ENCODE results near the gene FERD3L. TPM values are rescaled to one million over a fixed set of nuclear protein-coding genes. Genes with fewer than 3 reads are reported as not detected.

The FERD3L gene
- total and polyA plus RNA-seq, 2 of the 13 experiments (the other 11 are each of a cell fraction or from before 2014, with no cell fraction given) = not detected

- Histone ChIP-seq H4K20me1 (ENCODE audit: insufficient read depth, low read length) (no peaks in the 10 kb centered on the region), H3K4me2 (ENCODE audit: low read depth, low read length) (no peak overlapping the region), H3K4me3 (replicated peaks in 1 of 3; ENCODE audit: insufficient read depth in 1 of 3, low read depth in 2 of 3, low read length in 3 of 3) (no peak overlapping the region), H3K9me3 (ENCODE audit: low read length) (no peaks in the 10 kb centered on the region), H3K27me3 (ENCODE audit: control insufficient read depth in 1 of 2, insufficient read depth in 2 of 2, low read length in 2 of 2) (0 out of 5 replicates have a peak, but pooled peaks cover 0 to 9% of the 10 kb centered on the region in 2 experiments), H2AFZ (ENCODE audit: low read length) (no peak overlapping the region), H3K79me2 (ENCODE audit: insufficient read depth, low read length) (no peaks in the 10 kb centered on the region), H3K4me1 (ENCODE audit: insufficient read depth, low read length) (no peaks in the 10 kb centered on the region), H3K36me3 (replicated peaks in 1 of 2; ENCODE audit: control insufficient read depth in 1 of 2, insufficient read depth in 2 of 2, low read length in 2 of 2) (no peaks in the 10 kb centered on the region), H3K27ac (ENCODE audit: extremely low read length, insufficient read depth, low read length) (no peak overlapping the region), H3K9ac (ENCODE audit: insufficient read depth, low read depth, low read length) (no peak overlapping the region)
- in situ Hi-C loops (cut with HindIII; ENCODE audit: extremely low pct_ligation_motif_present, low pct_unique_long_range_greater_than_20kb) (loop anchor here (25.0 kb wide), 1 partner anchor 560 kb away; no protein-coding TSS in a partner anchor), intact Hi-C loops (cut with micrococcal nuclease; ENCODE audit: unreplicated experiment) (no loop called here)
- TF ChIP-seq NR2F1 (CRISPR knock-in tag; IDR thresholded peaks at IDR 0.05) = no peak
- TF ChIP-seq MLLT10 (CRISPR knock-in tag; IDR thresholded peaks at IDR 0.05) = no peak
- TF ChIP-seq JARID2 (CRISPR knock-in tag; IDR thresholded peaks at IDR 0.05; ENCODE audit: insufficient replicate concordance) = no peak
- no peak for DNase-seq (ENCODE audit: low spot score)
- no peak for ATAC-seq
- BruUV-seq (replicated peaks) = no TSS peak
- FAIRE-seq = no peak
- WGBS (ENCODE audit: low lambda C conversion rate) = 0% methylated on average over 2 of the region's 2 CpGs
- CTCF ChIA-PET (ENCODE audit: low intra/inter-chr PET ratio, low total read pairs) = no interaction called here
- POLR2A ChIA-PET = no interaction called here
Measured at GRCh38 chr7:19101909-19102308, 43.3 kb downstream of the FERD3L start.

GRCh38 chr7:19101472-19101871, 43.7 kb downstream of the FERD3L start:
- in situ Hi-C loops (cut with HindIII; ENCODE audit: extremely low pct_ligation_motif_present, low pct_unique_long_range_greater_than_20kb) = loop anchor here (25.0 kb wide), 1 partner anchor 561 kb away; no protein-coding TSS in a partner anchor
- ATAC-seq = no peak
- no peak for DNase-seq (ENCODE audit: low spot score)
- Histone ChIP-seq H3K4me1 (ENCODE audit: insufficient read depth, low read length) (no peaks in the 10 kb centered on the region), H2AFZ (ENCODE audit: low read length) (no peak overlapping the region), H3K4me3 (replicated peaks in 1 of 3; ENCODE audit: insufficient read depth in 1 of 3, low read depth in 2 of 3, low read length in 3 of 3) (no peak overlapping the region), H3K27ac (ENCODE audit: extremely low read length, insufficient read depth, low read length) (no peak overlapping the region), H4K20me1 (ENCODE audit: insufficient read depth, low read length) (no peaks in the 10 kb centered on the region), H3K27me3 (ENCODE audit: control insufficient read depth in 1 of 2, insufficient read depth in 2 of 2, low read length in 2 of 2) (0 out of 5 replicates have a peak, but pooled peaks cover 0 to 5% of the 10 kb centered on the region in 2 experiments), H3K9ac (ENCODE audit: insufficient read depth, low read depth, low read length) (no peak overlapping the region), H3K79me2 (ENCODE audit: insufficient read depth, low read length) (no peaks in the 10 kb centered on the region), H3K9me3 (ENCODE audit: low read length) (no peaks in the 10 kb centered on the region), H3K4me2 (ENCODE audit: low read depth, low read length) (no peak overlapping the region), H3K36me3 (replicated peaks in 1 of 2; ENCODE audit: control insufficient read depth in 1 of 2, insufficient read depth in 2 of 2, low read length in 2 of 2) (no peaks in the 10 kb centered on the region)
- 13% methylated on average over 1 of the region's 1 CpG for WGBS (ENCODE audit: low lambda C conversion rate)
- no peak for FAIRE-seq
- intact Hi-C loops (cut with micrococcal nuclease; ENCODE audit: unreplicated experiment) = no loop called here
- ChIA-PET POLR2A (no interaction called here), CTCF (ENCODE audit: low intra/inter-chr PET ratio, low total read pairs) (no interaction called here)
- no TSS peak for BruUV-seq (replicated peaks)
- TF ChIP-seq NR2C2 (CRISPR knock-in tag; IDR thresholded peaks at IDR 0.05; ENCODE audit: borderline replicate concordance) (no peak), ATRX (CRISPR knock-in tag; IDR thresholded peaks at IDR 0.05; ENCODE audit: borderline replicate concordance) (no peak), HOXA9 (CRISPR knock-in tag; IDR thresholded peaks at IDR 0.05; ENCODE audit: borderline replicate concordance) (no peak), ZNF691 (CRISPR knock-in tag; IDR thresholded peaks at IDR 0.05; ENCODE audit: borderline replicate concordance, low read depth) (no peak), ZBTB1 (CRISPR knock-in tag; IDR thresholded peaks at IDR 0.05; ENCODE audit: borderline replicate concordance) (no peak), FOSL1 (CRISPR knock-in tag; IDR thresholded peaks at IDR 0.05; ENCODE audit: borderline replicate concordance) (no peak), TRAFD1 (CRISPR knock-in tag; IDR thresholded peaks at IDR 0.05; ENCODE audit: borderline replicate concordance) (no peak), ZNF205 (CRISPR knock-in tag; IDR thresholded peaks at IDR 0.05) (no peak), GFI1 (CRISPR knock-in tag; IDR thresholded peaks at IDR 0.05; ENCODE audit: borderline replicate concordance) (no peak), KLF11 (CRISPR knock-in tag; IDR thresholded peaks at IDR 0.05) (no peak), IRX3 (CRISPR knock-in tag; IDR thresholded peaks at IDR 0.05; ENCODE audit: borderline replicate concordance, low read depth) (no peak)

All from HepG2 (cell line).